ENCODE measurements around the gene RAB10.
"Not testable (repeated sequence)": the region's sequence is repeated elsewhere in the genome, so short reads cannot be mapped to it uniquely, and the experiment has no call there.

The RAB10 gene

DNA sequence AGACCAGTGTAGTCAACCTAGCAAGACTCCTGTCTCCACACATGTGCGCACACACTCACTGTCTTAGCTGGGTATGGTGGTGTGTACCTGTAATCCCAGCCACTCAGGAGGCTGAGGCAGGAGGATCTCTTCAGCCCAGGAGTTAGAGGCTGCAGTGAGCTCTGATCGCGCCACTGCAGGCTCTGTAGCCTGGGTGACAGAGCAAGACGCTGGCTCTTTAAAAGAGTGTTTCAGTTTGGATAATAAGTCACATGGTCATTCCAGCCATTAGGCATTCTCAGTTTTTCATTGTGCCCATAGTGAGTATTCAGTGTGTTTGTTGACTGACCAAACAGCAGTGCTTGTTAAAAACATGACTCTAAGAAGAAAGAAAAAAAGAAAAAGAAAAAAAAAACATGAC lies 31.0 kb downstream of the RAB10 start:
- no peak for DNase-seq

DNA sequence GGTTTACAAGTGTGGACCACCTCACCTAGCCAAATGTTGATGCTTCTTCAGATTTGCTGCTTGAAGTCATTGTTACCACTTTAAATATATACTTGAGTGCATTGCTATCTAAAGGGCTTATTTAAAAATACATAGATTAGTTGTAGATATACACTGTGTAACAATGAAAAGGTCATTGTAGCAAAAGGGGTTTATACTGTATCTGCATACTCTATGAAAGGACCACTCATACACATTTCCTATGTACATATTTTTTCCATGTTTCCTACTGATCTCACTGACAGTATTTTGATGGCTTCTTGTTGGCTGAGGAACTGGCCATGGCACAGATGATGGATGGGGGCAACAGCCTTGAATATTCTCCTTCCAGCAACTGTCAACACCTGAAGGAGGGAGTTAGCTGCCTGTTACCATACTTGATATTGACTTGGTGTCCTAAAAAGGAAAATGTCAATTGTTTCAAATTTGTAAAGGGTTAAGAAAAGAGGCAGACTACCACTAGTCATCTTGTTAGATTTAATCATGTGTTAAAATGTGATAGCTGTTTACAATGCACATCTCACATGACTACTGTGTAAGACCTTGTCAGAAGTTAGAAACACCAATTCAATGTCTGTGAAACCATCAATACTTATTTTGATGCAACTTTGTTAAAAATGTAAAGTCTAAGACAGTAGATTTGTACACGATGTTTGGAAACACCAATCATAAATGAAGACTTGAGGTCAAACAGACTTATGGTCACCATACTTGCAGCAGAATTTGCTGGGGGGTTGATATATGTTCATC lies 33.5 kb downstream of the RAB10 start:
- no peak for DNase-seq

DNA sequence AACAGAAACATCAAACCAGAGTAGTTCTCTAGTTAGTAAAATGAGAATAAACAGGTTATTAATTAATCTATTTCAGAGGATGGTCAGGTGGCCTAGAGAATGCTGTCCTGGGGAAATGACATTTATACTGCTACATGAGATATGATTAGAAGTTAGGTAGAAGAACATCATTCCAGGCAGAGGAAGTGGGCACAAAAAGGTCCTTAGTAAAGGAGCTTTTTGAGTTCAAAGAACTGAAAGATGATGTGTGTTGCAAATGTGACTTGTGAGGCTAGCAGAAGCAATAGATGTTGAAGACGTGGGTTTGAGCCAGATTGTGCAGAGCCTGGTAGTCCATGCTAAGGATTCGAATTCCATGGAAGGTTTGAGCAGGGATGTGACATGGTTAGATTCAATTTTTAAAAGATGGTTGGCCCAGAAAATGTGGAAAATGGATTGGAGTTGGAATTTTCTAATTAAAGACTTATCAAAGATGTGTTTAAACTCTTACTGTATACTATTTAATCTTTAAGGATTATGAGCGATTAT lies 34.2 kb downstream of the RAB10 start:
- DNase-seq = no peak

DNA sequence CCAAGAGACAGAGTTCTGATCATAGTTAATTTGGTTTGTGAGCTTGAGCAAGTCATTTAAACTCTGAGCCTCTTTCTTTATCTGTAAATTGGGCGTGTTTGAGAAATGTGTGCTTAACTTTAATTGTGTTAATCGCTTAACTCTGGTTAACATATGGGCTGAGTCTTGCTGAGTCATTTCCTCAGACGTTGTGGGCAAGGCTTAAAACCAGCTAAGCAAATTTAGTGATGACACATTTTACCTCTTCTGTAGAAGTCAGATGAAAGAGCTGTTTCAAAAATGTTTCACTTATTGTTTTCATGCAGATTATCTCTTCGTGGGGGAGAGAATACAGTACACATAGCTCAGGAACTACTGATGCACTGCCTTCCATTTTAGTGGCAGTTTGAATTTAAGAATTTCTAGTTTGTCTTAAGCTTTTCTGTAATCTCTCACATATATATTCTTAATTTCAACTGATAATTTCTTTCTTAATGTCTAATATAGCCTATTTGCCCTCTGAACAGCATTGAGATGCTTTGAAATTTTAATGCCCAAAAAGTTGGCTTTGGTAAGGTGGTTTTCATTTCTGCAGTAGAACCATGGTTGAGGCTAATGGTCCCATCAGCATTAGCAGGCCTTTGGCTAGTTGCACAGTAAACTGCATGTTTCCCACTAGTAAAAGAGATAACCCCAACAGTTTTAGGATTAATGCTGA lies 34.9 kb downstream of the RAB10 start:
- no peak for DNase-seq

DNA sequence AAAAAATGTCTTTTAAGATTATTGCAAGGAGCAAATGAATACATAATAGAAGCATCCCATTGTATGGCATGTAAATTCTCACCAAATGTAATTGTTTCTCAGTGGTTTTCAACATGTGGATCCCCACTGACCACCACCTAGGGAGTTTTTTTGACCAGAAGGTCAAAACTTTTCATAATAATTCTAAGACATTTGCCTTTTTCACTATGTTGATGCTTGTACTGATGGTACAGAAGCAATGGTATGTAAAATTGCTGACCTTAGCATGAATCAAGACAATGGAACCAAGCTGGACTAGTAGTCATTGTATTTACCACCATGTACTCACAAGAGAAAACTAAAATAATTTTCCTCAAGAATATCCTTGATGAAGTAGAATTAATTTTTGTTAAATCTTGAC lies 36.8 kb downstream of the RAB10 start:
- no peak for DNase-seq

DNA sequence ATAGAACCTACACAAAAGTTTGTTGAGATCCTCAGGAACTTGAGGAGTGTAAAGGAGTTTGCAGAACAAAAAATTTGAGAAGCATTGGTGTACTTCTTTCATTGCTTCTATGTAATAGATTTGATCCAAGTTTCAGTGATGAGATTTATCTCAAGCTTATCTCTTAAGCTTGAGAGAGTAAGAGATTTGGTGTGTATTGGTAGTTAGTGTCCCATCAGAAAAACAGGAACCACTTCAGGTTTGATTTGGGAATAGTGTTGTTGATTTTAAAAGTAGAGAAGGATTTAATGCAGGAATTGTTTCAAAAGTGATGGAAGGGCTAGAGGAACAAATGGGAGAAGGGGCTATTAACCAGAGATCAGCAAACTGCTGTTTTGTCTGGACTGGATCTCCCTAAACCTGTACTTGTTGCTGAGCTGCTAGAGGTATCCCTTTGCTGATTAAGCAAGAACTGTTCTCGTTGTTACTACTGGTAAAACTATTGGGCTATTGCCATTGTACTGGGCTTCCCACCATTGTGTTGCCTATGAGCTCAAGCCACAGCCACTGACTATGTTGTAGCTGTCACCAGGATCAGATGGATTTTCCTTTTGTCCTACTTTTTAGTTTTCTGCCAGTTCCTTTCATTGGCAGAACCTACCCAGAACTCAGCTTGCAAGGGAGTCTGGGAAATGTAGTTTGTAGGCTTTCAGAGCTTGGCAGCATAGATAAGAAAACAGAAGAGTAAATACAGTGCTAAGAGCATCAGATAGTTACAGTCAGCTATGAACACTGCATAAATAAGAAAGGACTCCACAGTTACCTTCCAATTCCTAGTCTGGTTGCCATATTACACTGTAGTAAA lies 39.3 kb downstream of the RAB10 start:
- no peak for DNase-seq

DNA sequence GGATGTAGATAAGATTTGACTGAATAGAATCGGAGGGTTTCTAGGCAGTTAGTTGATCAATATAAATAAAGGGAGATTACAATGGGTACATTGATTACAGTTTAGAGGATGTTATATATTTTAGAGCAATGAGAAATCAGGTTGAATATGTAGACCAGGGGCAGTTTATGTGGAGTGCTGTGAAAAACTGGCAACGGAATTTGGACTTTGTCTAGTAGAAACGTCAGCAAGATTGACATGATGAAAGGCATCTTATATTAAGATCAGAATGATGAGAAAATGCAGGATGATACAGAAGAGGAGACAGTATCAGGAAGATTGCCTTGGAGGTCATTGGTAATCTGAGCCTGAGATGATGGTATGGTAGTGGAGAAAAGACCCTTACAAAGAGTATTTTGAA lies 39.9 kb downstream of the RAB10 start:
- DNase-seq = no peak

DNA sequence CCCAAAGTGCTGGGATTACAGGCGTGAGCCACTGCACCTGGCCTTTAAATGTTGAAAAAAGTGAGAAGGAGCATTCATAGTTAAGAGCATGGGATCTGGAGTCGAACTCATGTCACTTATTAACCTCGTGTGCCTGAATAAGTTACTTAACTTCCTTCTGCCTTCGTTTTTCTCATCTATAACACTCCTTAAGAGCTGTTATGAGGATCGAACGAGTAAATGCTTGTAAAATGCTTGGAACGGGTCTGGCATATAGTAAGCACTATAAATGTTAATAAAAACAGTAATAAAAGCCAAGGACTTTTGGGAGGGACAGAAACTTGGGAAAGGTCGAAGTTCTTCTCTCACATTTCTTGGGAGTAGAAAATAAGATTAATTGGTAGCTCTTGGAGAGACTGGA lies 40.8 kb downstream of the RAB10 start:
- DNase-seq = no peak

DNA sequence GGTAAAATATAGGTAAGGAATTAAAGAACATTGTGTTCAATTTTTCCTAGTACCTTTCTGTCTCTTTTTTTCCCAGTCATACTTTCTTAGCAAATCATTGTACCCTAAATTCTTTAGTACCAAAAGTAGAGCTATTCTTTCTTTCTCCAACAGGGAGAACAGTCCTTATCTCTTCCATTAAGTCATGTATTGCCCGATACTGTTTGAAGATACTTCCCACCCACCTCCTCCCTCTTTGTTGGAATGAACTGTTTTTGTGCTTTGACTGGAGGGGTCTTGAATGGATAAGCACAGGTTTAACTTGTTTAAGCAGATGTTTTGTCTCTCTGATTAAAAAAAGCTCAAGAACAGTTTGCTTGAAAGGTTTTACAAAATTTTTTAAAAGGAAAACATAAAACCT lies 41.3 kb downstream of the RAB10 start:
- DNase-seq = no peak

DNA sequence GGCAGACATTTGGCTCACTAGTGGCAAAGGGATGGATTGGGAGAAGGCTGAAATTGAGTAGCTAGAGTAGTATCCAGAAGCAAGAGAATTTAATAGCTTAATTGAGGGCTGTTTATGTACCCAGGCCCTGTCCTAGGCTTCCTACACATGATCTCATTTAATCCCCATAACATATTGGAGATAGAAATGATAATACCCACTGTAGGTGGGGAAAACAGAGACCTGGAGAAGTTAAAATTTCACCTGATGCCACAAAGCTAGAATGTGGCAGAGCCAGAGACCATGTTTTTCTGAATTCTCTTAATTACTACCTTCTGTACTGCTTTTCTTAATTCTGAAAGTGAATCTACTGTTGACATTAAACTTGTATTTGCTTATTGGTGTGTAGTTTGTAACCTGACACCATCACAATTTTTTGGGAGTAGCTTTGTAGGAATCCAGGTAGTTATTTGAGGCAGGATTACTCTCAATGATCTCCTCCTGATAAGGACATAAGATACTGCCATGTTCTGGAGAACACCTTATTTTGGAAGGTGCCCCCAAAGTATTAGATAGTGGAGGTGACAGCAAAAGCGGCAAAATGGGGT lies 42.2 kb downstream of the RAB10 start:
- DNase-seq = no peak

DNA sequence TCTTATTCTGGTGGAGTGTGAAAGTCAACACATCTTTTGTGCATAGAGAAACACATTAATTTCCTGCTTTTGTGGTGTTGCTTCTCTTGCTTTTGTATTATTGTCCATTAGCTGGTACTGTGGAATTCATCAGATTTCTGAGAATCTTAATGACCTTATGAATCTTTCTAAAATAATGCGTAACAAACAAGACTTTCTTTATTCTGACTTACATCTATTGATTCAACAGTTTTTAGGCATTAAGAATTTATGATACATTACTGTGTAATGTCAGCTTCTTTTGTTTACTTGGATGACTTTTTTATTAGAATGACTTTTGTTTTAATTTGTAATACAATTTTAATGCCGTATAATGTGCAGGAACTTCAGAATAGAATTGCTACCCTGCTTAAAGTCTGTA lies 43.4 kb downstream of the RAB10 start:
- DNase-seq = no peak

DNA sequence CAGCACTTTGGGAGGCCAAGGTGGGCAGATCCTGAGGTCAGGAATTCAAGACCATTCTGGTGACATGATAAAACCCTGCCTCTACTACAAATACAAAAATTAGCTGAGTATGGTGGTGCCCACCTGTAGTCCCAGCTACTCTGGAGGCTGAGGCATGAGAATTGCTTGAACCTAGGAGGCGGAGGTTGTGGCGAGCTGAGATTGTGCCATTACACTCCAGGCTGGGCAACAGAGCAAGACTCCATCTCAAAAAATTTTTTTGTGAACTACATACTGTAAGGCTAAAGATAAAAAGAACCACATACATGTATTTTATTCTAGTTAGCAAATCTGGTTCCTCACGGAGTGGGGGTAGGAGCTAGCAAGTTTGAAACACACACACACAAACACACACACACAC lies 45.1 kb downstream of the RAB10 start:
- DNase-seq = no peak

DNA sequence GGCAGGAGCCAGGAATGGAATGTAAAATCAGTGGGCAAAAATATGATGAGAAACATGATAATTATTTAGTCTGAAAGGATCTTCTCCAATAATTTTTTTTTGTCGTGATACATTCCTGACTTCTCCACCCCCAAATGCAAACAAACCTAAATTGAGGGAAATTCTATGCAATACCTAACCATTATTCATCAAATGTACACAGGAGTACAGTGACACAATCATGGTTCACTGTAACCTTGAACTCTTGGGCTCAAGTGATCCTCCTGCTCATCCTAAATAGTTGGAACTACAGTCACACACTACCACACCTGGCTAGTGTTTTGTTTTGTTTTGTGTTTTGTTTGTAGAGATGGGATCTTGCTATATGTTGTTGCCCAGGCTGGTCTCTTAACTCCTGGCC lies 46.5 kb downstream of the RAB10 start:
- no peak for DNase-seq

DNA sequence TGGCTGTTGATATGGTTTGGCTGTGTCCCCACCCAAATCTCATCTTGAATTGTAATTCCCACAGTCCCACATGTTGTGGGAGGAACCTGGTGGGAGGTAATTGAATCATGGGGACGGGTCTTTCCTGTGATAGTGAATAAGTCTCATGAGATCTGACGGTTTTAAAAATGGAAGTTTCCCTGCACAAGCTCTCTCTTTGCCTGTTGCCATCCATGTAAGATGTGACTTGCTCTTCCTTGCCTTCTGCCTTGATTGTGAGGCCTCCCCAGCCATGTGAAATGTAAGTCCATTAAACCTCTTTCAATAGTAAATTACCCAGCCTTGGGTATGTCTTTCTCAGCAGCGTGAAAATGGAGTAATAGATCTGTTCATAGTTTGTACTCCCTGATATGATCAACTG lies 47.0 kb downstream of the RAB10 start:
- not testable (repeated sequence) for DNase-seq

DNA sequence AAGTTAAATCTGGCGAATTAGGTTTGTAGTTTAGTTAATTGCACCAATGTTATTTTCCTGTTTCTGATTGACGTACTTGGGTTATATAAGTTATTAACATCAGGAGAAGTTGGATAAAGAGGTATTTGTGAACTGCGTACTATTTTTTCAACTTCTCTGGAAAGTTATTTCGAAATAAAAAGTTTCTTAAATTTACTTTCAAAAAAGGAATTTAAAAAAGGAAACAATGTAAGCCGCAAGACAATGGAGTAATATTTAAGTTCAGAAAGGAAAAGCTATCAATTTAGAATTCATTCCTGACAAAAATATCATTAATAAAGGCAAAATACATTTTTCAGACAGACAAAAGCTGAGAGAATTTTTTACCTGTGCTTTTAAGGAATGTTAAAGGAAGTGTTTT lies 47.7 kb downstream of the RAB10 start:
- DNase-seq = no peak

DNA sequence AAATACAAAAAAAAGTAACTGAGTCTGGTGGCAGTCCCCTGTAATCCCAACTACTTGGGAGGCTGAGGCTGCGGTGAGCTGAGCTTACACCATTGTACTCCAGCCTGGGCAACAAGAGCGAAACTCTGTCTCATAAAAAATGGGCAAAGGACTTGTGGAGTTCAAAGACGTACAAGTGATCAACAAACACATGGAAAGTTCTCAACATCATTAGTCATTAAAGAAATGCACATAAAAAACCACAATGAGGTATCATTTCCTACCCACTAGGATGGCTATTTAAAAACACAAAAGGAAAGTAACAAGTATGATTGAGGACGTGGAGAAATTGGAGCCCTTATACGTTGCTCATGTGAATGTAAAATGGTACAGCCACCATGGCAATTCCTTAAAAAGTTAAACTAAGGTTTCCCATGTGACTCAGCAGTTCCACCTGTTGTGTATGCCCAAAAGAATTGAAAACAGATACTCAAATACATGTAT lies 52.3 kb downstream of the RAB10 start:
- no peak for DNase-seq

DNA sequence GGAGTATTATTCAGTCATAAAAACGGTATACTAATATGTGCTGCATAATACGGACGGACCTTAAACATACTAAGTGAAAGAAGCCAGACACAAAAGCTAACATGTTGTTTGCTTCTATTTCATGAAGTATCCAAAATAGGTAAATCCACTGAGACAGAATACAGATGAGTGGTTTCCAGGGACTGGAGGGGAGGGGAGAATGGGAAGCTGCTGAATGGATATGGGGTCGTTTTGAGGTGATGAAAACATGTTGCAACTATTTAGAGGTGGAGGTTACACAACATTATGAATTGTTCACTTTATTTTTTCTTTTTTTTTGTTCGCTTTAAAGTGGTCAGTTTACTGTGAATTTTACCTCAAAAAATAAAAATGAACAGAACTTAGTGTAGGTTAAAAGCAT lies 52.9 kb downstream of the RAB10 start:
- DNase-seq = no peak

DNA sequence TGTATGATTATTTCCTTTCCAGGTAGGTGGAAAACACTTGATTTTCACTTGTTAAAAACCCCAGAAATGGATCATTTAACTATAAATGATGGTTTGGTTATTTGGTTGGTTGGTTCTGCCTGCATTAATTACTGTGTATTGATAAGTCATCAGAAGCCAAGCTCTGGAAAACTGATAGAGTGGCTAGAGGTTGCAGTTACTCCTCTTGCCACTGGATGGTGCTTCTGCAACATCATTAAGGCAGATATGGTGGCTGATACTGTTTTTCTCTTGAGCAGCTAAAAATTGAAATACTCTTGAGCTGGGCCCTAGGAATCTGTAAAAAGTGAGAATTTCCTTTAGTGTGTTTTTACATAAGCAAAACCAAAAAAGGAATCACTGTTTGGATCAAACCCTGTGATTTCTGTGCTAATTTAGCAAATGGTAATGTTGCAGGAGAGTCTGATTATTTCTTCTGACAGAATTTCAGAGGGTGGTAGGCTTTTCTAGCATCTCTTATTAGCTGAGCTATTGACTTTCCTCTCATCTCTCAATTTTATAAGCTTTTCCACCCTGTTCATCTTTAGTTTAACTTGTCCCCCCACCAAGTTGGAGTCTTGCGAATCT lies 54.3 kb downstream of the RAB10 start:
- DNase-seq = peak; percentile 34

DNA sequence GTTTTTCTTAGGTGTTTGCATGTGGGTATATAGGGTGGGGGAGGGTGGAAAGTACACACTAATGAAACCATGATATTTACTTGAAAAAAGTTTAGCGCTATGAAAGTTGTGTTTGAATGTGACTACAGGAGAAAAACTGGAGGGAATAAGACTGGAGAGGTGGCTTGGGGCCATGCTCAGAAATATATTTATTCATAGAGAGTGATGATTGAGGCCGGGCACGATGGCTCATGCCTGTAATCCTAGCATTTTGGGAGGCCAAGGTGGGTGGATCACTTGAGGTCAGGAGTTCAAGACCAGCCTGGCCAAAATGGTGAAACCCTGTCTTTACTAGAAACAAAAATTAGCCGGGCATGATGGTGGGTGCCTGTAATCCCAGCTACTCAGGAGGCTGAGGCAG lies 55.0 kb downstream of the RAB10 start:
- DNase-seq = not testable (repeated sequence)

DNA sequence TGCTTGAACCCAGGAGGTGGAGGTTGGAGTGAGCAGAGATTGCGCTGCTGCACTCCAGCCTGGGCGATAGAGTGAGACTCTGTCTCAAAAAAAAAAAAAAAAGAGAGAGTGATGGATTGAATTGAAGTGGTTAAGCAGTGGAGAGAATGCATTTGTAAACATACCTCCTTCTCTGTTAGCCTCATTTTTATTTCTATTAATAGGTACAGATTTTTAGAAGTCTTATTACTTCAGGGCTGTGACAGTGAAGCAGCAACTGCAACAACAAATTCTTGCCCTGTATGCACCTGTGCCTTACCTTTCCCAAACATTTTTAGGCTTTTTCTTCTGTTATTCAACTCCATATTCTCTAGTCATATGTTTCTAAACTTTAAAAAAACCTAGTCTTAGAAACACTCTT lies 55.5 kb downstream of the RAB10 start:
- DNase-seq = no peak

DNA sequence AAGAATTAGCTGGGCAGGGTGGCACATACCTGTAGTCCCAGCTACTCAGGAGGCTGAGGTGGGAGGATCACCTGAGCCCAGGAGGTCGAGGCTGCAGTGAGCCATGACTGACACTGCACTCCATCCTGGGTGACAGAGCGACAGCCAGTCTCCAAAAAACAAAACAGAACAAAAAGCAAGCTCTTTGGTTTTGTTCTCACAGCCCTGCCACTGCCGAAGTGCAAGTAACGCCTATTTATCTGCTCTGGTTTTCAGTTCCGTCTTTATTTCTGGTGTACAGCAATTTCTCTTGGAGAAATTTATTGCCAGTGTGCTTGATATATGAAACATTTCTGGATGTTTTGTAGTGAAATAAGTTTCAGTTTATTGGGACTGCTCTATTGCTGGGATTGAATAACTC lies 61.9 kb downstream of the RAB10 start:
- no peak for DNase-seq

DNA sequence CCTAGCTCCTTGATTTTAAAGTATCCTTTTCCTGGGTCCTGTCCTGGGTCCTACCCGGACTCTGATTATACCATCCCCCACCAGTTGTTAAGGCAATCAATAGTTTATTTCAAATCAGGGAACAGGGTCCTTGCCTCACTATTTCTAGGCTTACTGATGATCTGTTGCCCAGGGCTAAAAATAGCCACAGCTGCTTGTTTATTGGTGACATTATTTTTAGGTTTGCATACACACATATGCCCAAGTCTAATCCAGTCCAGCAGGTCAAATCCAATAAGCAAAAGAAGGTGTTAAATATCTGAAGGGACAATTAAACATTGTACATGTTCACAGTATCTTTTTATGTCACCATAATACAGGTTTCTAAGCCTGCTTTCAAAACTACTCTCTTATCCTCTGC lies 66.0 kb downstream of the RAB10 start:
- DNase-seq = no peak

DNA sequence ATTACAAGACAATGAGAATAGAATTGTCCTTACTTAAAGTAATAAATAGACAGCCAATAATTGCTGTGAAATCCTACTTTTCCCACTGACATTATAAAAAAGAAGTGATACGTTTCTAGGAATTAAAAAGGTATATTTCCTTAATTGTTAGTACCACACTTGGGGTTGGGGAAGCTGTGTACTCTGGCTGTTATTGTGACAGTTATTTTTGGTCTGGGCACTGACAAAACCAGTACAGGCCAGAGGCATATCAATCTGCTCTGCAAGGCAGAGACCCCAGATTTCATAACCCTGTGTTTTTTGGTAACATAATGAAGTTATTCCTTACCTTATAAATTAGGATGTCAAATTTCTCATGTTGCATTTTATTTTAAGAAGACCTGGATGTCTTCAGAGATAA lies 66.5 kb downstream of the RAB10 start:
- DNase-seq = no peak

Measured in retina (tissue), 1 donor.